ENCODE measurements around the gene NR2F1. TPM values are rescaled to one million over a fixed set of nuclear protein-coding genes. Genes with fewer than 3 reads are reported as not detected.

NR2F1 gene
- total RNA-seq, 1 experiment from 2014 or later = 88.4 TPM

- ATAC-seq = peak; percentile 0
- ChIA-PET POLR2A (ENCODE audit: unreplicated experiment) (interaction anchor here (0.5 kb wide), 1 partner anchor 343 kb away, joined by 3 read pairs; no protein-coding TSS in a partner anchor), CTCF (no interaction called here)
- peak overlapping the region; percentile 86 for H3K4me3 ChIP-seq (ENCODE audit: low read length)
- H3K36me3 ChIP-seq (ENCODE audit: low read depth, low read length) = peaks cover 7% of the 10 kb centered on the region; the same call in 1 of the 2 replicates
- TF ChIP-seq CTCF (conservative IDR thresholded peaks at IDR 0.05; ENCODE audit: low read depth, low read length) (no peak), EZH2phosphoT487 (IDR thresholded peaks at IDR 0.05; ENCODE audit: borderline replicate concordance, low read length) (no peak), EZH2 (IDR thresholded peaks at IDR 0.05; ENCODE audit: low read length, unreplicated experiment) (no peak)
- peaks cover 76% of the 10 kb centered on the region for H3K79me2 ChIP-seq (ENCODE audit: low read length)
- peak overlapping the region; percentile 70 for H3K27ac ChIP-seq (ENCODE audit: low read length)
- no peaks in the 10 kb centered on the region for H3F3A ChIP-seq (ENCODE audit: low read length, unreplicated experiment)
- H4K20me1 ChIP-seq (ENCODE audit: low read length) = no peaks in the 10 kb centered on the region
- H3K9me2 ChIP-seq (replicated peaks; ENCODE audit: low read length) = no peaks in the 10 kb centered on the region
- peak overlapping the region; percentile 85 for H2AFZ ChIP-seq (ENCODE audit: low read length)
- no peaks in the 10 kb centered on the region for H3K27me3 ChIP-seq (ENCODE audit: low read length)
- intact Hi-C loops (cut with micrococcal nuclease) = loop anchor here (2.0 to 10.0 kb wide), 10 partner anchors 62 to 1672 kb away; no protein-coding TSS in a partner anchor
- DNase-seq = peak; percentile 51
- H3K9ac ChIP-seq (ENCODE audit: low read length) = peak overlapping the region; percentile 89
- H3K9me3 ChIP-seq (ENCODE audit: low read length) = no peaks in the 10 kb centered on the region
- H3K4me1 ChIP-seq (ENCODE audit: insufficient read depth, low read length) = peaks cover 27% of the 10 kb centered on the region
- peak overlapping the region; percentile 91 for H3K4me2 ChIP-seq (ENCODE audit: low read length)
- no TSS peak for BruUV-seq (replicated peaks)
Observed at GRCh38 chr5:93579692-93580062, 3.3 kb upstream of the NR2F1 start.

GRCh38 chr5:93580063-93580926 is 2.7 kb upstream of the NR2F1 start:
- Histone ChIP-seq H3K9ac (ENCODE audit: low read length) (peak overlapping the region; percentile 89), H3K9me2 (replicated peaks; ENCODE audit: low read length) (no peaks in the 10 kb centered on the region), H3K4me2 (ENCODE audit: low read length) (peak overlapping the region; percentile 91), H3K4me3 (ENCODE audit: low read length) (peak overlapping the region; percentile 86), H3K27me3 (ENCODE audit: low read length) (no peaks in the 10 kb centered on the region), H4K20me1 (ENCODE audit: low read length) (no peaks in the 10 kb centered on the region), H3K27ac (ENCODE audit: low read length) (peak overlapping the region; percentile 70), H3K9me3 (ENCODE audit: low read length) (no peaks in the 10 kb centered on the region), H3K79me2 (ENCODE audit: low read length) (peaks cover 73% of the 10 kb centered on the region), H3F3A (ENCODE audit: low read length, unreplicated experiment) (no peaks in the 10 kb centered on the region), H3K36me3 (ENCODE audit: low read depth, low read length) (peaks cover 7% of the 10 kb centered on the region; the same call in 1 of the 2 replicates), H2AFZ (ENCODE audit: low read length) (peak overlapping the region; percentile 85), H3K4me1 (ENCODE audit: insufficient read depth, low read length) (peaks cover 27% of the 10 kb centered on the region)
- intact Hi-C loops (cut with micrococcal nuclease) = loop anchor here (2.0 to 10.0 kb wide), 8 partner anchors 63 to 895 kb away; no protein-coding TSS in a partner anchor
- DNase-seq = peak; percentile 40
- TF ChIP-seq EZH2 (IDR thresholded peaks at IDR 0.05; ENCODE audit: low read length, unreplicated experiment) (no peak), EZH2phosphoT487 (IDR thresholded peaks at IDR 0.05; ENCODE audit: borderline replicate concordance, low read length) (no peak), CTCF (conservative IDR thresholded peaks at IDR 0.05; ENCODE audit: low read depth, low read length) (no peak)
- ATAC-seq = peak; percentile 0
- ChIA-PET POLR2A (ENCODE audit: unreplicated experiment) (interaction anchor here (0.7 kb wide), 1 partner anchor 215 kb away, joined by 3 read pairs; no protein-coding TSS in a partner anchor), CTCF (no interaction called here)
- BruUV-seq (replicated peaks) = TSS peak; percentile 76
